CD4-positive, alpha-beta T cell treated with Interleukin-12 subunit alpha and Interleukin-12 subunit beta, for 1 hour (primary cell): ENCODE data around the gene TMEM165.

Experiments used
- DNase-seq: peaks from one replicate; pipeline ENCODE4 v3.0.0-alpha.2; 2020

Gene TMEM165

DNA sequence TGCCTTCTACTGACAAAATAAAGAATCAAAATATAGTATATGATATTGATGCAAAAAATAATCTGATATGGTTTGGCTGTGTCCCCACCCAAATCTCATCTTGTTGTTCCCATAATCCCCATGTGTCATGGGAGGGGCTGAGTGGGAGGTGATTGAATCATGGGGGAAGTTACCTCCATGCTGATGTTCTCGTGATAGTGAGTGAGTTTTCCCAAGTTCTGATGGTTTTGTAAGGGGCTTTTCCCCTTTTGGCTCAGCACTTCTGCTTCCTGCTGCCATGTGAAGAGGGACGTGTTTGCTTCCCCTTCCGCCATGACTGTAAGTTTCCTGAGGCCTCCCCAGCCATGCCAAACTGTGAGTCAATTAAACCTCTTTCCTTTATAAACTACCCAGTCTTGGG, 70.2 kb downstream of the TMEM165 start:
- DNase-seq, result no peak

GRCh38 chr4:55468724-55469123, 73.0 kb downstream of the TMEM165 start:
- no peak for DNase-seq

GRCh38 chr4:55469979-55470378, 74.2 kb downstream of the TMEM165 start:
- no peak for DNase-seq
